ENCODE data around the gene FAM200B. TPM values are rescaled to one million over a fixed set of nuclear protein-coding genes. Genes with fewer than 3 reads are reported as not detected.

The FAM200B gene
- total RNA-seq, 1 donor from 2014 or later: 11.0 TPM

GRCh38 chr4:15667006-15667405, 14.6 kb upstream of the FAM200B start:
- intact Hi-C loops (cut with micrococcal nuclease): no loop called here

DNA sequence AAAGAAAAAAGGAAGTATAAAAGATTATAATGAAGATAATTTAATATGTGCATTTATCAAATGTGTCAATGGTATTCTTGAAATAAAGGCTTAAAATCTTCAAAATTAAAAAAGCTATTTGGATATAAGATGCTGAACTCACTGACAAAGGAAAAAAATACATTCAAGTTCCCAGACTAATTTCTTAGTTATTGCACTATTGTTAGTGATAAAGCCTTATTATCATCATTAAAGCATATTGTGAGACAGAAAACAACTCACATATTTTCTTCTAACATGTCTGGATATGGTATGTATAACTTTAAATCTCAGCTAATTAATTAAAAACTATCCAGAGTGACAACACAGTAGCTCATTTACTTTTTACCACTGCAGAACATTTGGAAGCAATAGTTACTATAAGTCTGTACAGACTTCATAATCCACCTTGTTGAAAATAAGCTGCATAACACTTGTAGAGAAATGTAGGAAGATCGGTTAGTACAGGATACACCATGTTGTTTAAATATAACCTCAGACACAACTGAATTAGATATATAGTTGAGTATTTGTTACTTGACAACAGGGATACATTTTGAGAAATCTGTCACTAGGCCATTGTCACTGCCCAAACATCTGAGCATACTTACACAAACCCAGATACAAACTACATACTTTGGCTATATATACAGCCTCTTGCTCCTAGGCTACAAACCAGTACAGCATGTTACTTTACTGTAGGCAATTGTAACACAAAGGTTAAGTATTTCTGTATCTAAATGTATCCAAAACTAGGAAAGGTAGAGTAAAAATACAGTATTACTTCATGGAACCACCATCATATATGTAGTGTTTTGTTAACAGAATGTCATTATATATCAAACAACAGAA, 12.8 kb upstream of the FAM200B start:
- intact Hi-C loops (cut with micrococcal nuclease): no loop called here

GRCh38 chr4:15670576-15670975, 11.1 kb upstream of the FAM200B start:
- intact Hi-C loops (cut with micrococcal nuclease): no loop called here

DNA sequence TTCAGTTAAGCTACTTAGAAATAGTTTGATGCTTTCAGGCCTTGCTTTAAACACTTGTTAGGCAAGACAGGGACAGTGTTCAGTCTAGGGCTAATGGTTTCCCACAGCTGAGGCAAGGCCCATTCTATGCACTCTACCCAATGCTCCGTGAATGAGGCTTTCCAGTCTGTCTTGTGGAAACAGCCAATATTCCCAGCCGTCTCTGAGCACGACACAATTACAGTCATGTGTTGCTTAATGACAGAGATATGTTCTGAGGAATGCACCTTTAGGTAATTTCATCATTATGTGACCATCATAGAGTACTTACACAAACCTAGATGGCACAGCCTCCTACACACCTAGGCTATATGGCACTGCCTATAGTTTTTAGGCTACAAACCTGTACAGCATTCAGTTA, 9.5 kb upstream of the FAM200B start:
- intact Hi-C loops (cut with micrococcal nuclease): no loop called here

DNA sequence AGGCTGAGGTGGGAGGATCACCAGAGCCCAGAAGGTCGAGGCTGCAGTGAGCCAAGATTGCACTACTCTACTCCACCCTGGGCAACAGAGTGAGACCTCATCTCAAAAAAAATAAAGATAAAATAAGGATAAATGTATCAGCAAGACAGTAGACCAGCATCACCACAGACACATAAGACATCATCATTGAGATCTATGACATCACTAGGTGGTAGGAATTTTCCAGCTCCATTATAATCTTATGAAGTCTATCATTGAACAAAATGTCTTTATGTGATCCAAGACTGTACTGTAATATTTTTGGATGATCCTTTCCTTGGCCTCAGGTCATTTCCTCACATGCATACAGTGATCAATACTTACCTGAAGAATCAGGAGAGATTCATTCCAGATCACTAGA, 8.3 kb upstream of the FAM200B start:
- intact Hi-C loops (cut with micrococcal nuclease): no loop called here

GRCh38 chr4:15674046-15674445, 7.6 kb upstream of the FAM200B start:
- intact Hi-C loops (cut with micrococcal nuclease): no loop called here

DNA sequence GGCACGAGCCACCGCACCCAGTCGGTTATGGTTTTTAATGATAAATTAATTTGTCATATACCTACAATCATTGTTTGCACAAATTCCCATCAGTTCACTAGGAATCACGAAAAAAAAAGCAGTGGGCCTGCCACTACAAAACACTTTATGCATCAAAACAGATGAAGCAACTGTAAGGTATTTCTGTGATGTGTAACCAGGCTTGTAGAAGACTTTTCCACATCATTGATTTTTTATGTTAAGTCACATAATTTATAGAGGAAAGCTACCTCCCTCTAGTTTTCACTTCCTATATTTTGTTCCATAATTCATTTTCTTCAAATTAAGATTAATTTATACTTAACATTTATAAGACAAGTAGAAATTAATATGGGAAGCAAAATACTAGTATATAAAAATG, 6.7 kb upstream of the FAM200B start:
- intact Hi-C loops (cut with micrococcal nuclease): no loop called here

DNA sequence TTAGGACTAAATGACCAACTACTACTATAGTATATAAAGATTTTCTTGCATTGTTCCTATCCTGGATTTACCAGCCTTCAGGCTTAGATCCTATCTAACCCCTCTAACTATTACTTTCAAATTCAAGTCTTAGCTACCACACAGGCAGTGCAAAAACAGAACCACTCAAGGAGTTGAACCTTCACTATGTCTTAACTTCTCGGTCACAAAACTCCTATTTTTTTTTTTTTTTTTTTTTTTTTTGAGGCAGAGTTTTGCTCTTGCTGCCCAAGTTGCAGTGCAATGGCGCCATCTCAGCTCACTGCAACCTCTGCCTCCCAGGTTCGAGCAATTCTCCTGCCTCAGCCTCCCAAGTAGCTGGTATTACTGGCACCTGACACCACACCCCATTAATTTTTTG, 6.3 kb upstream of the FAM200B start:
- intact Hi-C loops (cut with micrococcal nuclease): no loop called here

- intact Hi-C loops (cut with micrococcal nuclease): no loop called here
Observed at GRCh38 chr4:15676039-15676438, 5.6 kb upstream of the FAM200B start.

- intact Hi-C loops (cut with micrococcal nuclease): no loop called here
Observed at GRCh38 chr4:15676899-15677298, 4.7 kb upstream of the FAM200B start.

DNA sequence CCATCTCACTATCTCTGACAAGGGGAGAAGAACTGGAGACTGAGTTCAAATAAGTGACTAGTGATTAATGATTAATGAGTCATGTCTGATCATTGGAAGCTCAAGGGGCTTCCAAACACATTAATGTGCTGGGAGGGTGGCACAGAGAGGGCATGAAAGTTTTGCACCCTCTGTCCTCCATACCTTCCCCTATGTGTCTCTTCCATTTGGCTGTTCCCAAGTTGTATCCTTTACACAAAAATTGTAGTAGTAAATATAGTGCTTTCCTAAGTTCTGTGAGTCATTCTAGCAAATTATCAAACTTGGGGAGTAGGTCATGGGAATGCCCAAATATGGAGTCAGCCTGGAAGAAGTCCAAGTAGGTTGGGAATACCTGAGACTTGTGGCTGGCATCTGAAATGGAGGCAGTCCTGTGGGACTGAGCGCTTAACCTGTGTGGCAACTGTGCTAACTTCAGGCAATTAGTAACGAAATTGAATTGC, 4.1 kb upstream of the FAM200B start:
- intact Hi-C loops (cut with micrococcal nuclease): no loop called here

- intact Hi-C loops (cut with micrococcal nuclease): loop anchor here (1.0 to 10.0 kb wide), 10 partner anchors 22 to 679 kb away; partner anchors contain the start of genes BST1, CD38, CPEB2 and FBXL5
Observed at GRCh38 chr4:15681067-15681371, 608 bp upstream of the FAM200B start.

DNA sequence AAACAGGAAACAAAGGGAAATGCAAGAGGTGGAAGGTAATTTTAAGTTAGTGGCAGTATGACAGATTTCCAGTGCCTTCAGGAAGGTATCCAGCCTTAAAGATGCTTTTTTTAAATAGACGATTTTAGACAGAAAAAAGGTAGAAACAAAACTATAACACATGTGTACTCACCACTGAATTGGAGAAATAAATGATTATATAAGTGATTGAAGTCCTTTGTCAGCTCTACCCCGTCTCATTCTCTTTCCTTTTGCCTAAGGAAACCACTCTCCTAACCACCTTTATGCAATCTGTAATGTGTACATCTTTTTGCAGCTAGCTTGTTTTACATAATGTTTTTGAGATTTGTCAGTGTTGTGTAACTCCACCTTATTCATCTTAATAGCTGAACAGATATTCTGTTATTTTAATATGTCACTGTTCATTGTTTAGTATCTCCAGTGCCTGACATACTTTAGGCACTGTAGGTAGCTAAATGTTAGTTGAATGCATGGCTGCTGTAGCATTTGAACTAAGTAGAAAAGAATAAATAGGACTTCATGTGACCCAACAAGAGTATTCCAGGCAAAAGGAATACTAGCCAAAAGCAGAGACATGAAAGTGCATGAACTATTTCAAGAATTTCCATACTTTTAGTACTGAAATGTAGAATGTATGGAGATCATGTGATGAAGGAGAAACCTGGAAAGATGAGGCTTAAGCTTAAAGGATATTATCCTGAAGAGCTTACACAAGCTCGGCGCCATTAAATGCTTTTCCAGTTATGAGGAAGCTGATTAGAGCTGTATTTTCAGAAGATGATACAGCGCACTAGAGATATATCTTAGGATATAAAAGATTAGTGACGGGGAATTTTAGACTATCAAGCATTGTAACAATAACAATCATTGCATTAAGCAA, 865 bp downstream of the FAM200B start:
- intact Hi-C loops (cut with micrococcal nuclease): loop anchor here (5.0 to 10.0 kb wide), 5 partner anchors 58 to 545 kb away; partner anchors contain the start of genes CD38 and TAPT1

- intact Hi-C loops (cut with micrococcal nuclease): loop anchor here (5.0 to 10.0 kb wide), 5 partner anchors 58 to 544 kb away; partner anchors contain the start of genes CD38 and TAPT1
Observed at GRCh38 chr4:15683143-15683495, 1.5 kb downstream of the FAM200B start.

DNA sequence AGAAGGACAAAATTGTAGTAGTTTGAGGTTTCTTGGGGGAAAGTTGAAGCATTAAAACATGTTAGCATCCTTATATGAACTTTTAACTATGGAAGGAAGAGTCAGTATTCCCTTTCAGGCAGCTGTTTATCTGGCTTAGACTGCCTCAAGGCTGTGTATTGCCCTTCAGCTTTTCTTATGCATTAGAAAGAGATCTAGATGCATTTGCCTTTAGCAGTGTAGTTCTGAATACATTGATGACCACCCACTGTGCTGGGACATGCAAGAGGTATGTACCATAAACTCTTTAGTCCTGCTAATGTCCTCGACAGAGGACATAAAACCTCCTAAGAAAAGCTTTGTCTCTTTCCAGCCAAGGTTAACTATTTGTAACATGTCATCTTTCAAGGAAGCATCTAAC, 2.9 kb downstream of the FAM200B start:
- intact Hi-C loops (cut with micrococcal nuclease): loop anchor here (5.0 to 10.0 kb wide), 5 partner anchors 60 to 543 kb away; partner anchors contain the start of genes CD38 and TAPT1

DNA sequence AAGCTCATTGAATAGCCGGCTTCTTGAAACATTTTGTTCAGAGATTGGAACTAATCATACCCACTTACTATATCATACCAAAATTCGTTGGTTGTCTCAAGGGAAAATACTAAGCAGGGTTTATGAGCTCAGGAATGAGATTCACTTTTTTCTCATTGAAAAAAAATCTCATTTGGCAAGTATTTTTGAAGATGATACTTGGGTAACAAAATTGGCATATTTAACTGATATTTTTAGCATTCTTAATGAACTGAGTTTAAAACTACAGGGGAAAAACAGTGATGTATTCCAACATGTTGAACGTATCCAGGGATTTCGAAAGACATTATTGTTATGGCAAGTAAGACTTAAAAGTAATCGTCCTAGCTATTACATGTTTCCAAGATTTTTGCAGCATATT, 6.4 kb downstream of the FAM200B start:
- intact Hi-C loops (cut with micrococcal nuclease): loop anchor here (10.0 kb wide), 3 partner anchors 63 to 283 kb away; no protein-coding TSS in a partner anchor

GRCh38 chr4:15689540-15689939, 7.9 kb downstream of the FAM200B start:
- intact Hi-C loops (cut with micrococcal nuclease): loop anchor here (10.0 kb wide), 3 partner anchors 65 to 285 kb away; no protein-coding TSS in a partner anchor

GRCh38 chr4:15690020-15690809, 8.6 kb downstream of the FAM200B start:
- intact Hi-C loops (cut with micrococcal nuclease): no loop called here

GRCh38 chr4:15691346-15692135, 9.9 kb downstream of the FAM200B start:
- intact Hi-C loops (cut with micrococcal nuclease): no loop called here

GRCh38 chr4:15692602-15693001, 11.0 kb downstream of the FAM200B start:
- intact Hi-C loops (cut with micrococcal nuclease): no loop called here

Measured in T-helper 2 cell treated with Interferon-gamma antibody and Interleukin-4, amounts not matched to agents 100 ng/mL and 5 ng/mL, for 36 hours (primary cell).